Transverse colon (tissue), 4 donors: ENCODE data around the gene GLIPR1. TPM values are rescaled to one million over a fixed set of nuclear protein-coding genes. Genes with fewer than 3 reads are reported as not detected.

Experiments
- DNase-seq: peaks from one replicate; pipeline ENCODE4 v3.0.0-alpha.2; 2019
- H3K27ac ChIP-seq, 4 donors: fragments of 200-600 bp; sonication (generic); 2 replicates each; pipeline ENCODE4 v1.5.1; 2016 to 2018; ENCODE audit warnings: inconsistent platforms in 4 of 4
- H3K27me3 ChIP-seq: fragments of 200-600 bp; sonication (generic); 2 replicates; pipeline ENCODE4 v1.5.1; 2017; ENCODE audit warnings: inconsistent platforms
- H3K36me3 ChIP-seq, 4 donors: fragments of 200-600 bp; sonication (generic); 2 replicates each; pipeline ENCODE4 v1.5.1; 2017 to 2019; ENCODE audit warnings: inconsistent platforms in 4 of 4
- H3K4me1 ChIP-seq, 4 donors: fragments of 200-600 bp; sonication (generic); 2 replicates each; pipeline ENCODE4 v1.5.1; 2017 to 2020; ENCODE audit warnings: inconsistent platforms in 4 of 4
- H3K4me3 ChIP-seq, 4 donors: fragments of 200-600 bp; sonication (generic); 1 replicate in 1 of 4; 2 replicates in 3 of 4; pipeline versions ENCODE4 v1.5.1 to v1.6.1; 2017 to 2019; ENCODE audit warnings: inconsistent platforms in 4 of 4
- H3K9me3 ChIP-seq, 2 donors: fragments of 200-600 bp; sonication (generic); 2 replicates each; pipeline ENCODE4 v1.5.1; 2017 to 2019; ENCODE audit warnings: inconsistent platforms in 2 of 2
- EP300 ChIP-seq: sonication (generic); formaldehyde crosslinking; IDR thresholded peaks from one replicate; pipeline ENCODE4 v1.6.1; 2017; ENCODE audit warnings: antibody characterized with exemption, low read depth
- POLR2A ChIP-seq: fragments of 450-650 bp; IDR thresholded peaks from one replicate; pipeline ENCODE4 v1.6.1; 2016; ENCODE audit warnings: antibody characterized with exemption, mild to moderate bottlenecking, moderate library complexity
- POLR2AphosphoS5 ChIP-seq, 3 donors: sonication (generic); formaldehyde crosslinking; IDR thresholded peaks; one replicate each; pipeline ENCODE4 v1.6.1; 2016; ENCODE audit warnings: antibody characterized with exemption in 3 of 3
- WGBS, 2 donors: methylation state at CpG; one replicate each; pipeline ENCODE4 v1.1.5; 2018; ENCODE audit warnings: low coverage in 1 of 2; 5-methylcytosine and 5-hydroxymethylcytosine counted together
- in situ Hi-C, 4 donors: fragments of 200-750 bp; cut with MboI; loops; one replicate each; pipeline versions ENCODE4 v1.15.0 to v1.15.1; 2017; ENCODE audit warnings: low sequenced_read_pairs in 3 of 4, low pct_ligation_motif_present in 1 of 4, low pct_unique_long_range_greater_than_20kb in 1 of 4
- intact Hi-C: fragments of 100-400 bp; cut with DNase I; formaldehyde crosslinking; loops from one replicate; pipeline ENCODE4 v1.15.1; 2023; ENCODE audit warnings: low total_unique reads
- total RNA-seq, 4 donors: library from RNA; depleted of rRNA; stranded (reverse); fragments of >200 nt; gene quantifications; one replicate each; pipeline ENCODE4 v1.1.0, GENCODE V29; 2016
- TF ChIP-seq, protein P1 (sequence below), 5 experiments: fragments of 200-600 bp in 3 of 5; fragments of 450-650 bp in 2 of 5; sonication (generic) in 3 of 5; IDR thresholded peaks; 1 replicate in 2 of 5; 2 replicates in 3 of 5; pipeline ENCODE4 v1.5.1; 2016 to 2017; ENCODE audit warnings: antibody characterized with exemption in 5 of 5, inconsistent platforms in 3 of 5, mild to moderate bottlenecking in 2 of 5, moderate library complexity in 1 of 5

GLIPR1 gene
- total RNA-seq, 4 donors from 2014 or later = 3.3 to 10.6 (median 3.6) TPM

DNA sequence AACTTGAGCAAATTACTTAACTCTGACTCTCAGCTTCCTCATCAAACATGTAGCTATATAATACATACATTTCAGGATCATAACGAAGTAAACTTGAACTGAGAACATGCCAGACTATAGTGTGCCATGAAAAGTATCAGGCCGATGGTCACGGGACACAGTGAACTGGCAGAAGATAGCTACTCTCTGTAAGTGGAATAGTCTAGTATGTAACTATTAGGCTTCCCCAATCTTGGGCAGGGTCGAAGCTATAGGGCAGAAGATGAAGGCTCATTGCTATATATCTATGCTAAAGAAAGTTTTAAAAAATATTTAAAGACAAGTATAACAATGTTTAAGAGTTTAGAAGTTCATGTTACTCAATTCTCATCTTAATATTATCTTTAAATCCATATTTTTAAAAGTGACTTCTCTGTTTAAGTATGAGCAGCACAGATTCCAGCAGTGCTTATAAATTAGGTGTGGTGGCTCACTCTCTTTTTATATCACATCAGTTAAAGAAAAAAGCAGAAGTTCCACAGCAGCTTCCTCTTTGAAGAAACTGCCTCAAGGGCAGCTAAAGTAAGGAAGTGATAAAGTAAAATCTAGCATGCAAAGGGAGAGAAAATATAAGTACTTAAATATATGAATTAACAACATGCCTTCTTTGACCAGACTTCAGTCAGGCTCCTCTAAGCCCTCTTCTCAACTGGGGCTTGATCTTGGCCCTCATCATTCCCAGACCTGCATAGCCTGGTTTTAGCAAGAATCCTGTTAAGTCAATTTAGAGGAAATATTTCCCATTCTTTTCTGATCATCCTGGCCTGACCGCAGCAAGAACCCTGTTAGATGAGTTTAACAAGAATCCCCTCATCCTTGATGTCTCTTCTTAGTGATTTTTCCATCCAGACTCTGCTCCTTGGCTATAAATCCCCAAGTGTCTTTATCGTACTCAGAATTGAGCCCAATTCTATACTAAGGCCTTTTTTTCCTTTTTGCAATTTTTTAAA is 8.4 kb upstream of the GLIPR1 start:
- intact Hi-C loops (no loop called here), in situ Hi-C loops (no loop called here)
- TF ChIP-seq EP300 (no peak), POLR2A (no peak), POLR2AphosphoS5 (IDR thresholded peaks at IDR 0.05) (no peak)
- TF ChIP-seq, protein P1, sequence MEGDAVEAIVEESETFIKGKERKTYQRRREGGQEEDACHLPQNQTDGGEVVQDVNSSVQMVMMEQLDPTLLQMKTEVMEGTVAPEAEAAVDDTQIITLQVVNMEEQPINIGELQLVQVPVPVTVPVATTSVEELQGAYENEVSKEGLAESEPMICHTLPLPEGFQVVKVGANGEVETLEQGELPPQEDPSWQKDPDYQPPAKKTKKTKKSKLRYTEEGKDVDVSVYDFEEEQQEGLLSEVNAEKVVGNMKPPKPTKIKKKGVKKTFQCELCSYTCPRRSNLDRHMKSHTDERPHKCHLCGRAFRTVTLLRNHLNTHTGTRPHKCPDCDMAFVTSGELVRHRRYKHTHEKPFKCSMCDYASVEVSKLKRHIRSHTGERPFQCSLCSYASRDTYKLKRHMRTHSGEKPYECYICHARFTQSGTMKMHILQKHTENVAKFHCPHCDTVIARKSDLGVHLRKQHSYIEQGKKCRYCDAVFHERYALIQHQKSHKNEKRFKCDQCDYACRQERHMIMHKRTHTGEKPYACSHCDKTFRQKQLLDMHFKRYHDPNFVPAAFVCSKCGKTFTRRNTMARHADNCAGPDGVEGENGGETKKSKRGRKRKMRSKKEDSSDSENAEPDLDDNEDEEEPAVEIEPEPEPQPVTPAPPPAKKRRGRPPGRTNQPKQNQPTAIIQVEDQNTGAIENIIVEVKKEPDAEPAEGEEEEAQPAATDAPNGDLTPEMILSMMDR (IDR thresholded peaks at IDR 0.05) = no peak
- Histone ChIP-seq H3K36me3 (no peaks in the 10 kb centered on the region), H3K4me3 (no peak overlapping the region), H3K27me3 (no peaks in the 10 kb centered on the region), H3K27ac (no peak overlapping the region), H3K4me1 (no peaks in the 10 kb centered on the region), H3K9me3 (no peaks in the 10 kb centered on the region)
- no peak for DNase-seq
- 76 to 87% methylated on average over 4 to 6 of the region's 6 CpGs for WGBS, 2 donors

DNA sequence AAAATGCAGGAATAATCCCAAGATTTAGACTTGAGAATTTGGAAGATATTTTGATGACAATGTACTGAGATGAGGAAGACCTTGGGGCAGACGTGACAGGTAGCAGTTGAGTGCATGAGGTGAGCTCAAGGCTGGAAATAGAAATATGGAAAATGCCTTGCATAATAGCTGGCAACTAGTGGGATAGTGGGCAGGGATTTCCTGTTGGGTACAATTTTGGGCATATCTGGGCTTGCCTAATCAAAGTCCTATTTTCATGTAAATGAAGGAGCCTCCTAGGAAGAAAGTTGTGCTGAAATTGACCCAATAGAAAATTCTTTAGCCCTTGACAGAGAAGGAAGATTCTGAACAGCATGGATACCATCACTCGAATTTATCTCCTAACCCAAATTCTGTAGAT is 6.4 kb upstream of the GLIPR1 start:
- intact Hi-C loops = no loop called here
- TF ChIP-seq EP300 (no peak), POLR2A (no peak), POLR2AphosphoS5 (IDR thresholded peaks at IDR 0.05) (no peak)
- TF ChIP-seq, protein P1 (IDR thresholded peaks at IDR 0.05) = no peak
- Histone ChIP-seq H3K36me3 (no peaks in the 10 kb centered on the region), H3K4me1 (no peaks in the 10 kb centered on the region), H3K27ac (no peak overlapping the region), H3K4me3 (no peak overlapping the region), H3K27me3 (no peaks in the 10 kb centered on the region), H3K9me3 (no peaks in the 10 kb centered on the region)
- WGBS, 2 donors = 78 to 86% methylated on average over 1 to 2 of the region's 2 CpGs
- in situ Hi-C loops = no loop called here
- DNase-seq = no peak

DNA sequence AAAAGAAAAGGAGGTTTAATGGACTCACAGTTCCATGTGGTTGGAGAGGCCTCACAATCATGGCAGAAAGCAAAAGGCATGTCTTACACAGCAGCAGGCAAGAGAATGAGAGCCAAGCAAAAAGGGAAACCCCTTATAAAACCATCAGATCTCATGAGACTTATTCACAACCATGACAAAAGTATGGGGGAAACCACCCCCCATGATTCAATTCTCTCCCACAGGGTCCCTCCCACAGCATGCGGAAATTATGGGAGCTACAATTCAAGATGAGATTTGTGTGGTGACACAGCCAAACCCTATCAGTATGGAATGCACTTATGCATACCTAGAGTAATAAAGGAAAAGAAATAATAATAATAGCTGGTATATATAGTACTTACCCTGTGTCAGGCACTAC is 4.5 kb upstream of the GLIPR1 start:
- intact Hi-C loops = no loop called here
- in situ Hi-C loops = no loop called here
- Histone ChIP-seq H3K4me1 (no peaks in the 10 kb centered on the region), H3K4me3 (no peak overlapping the region), H3K36me3 (no peaks in the 10 kb centered on the region), H3K9me3 (no peaks in the 10 kb centered on the region), H3K27me3 (no peaks in the 10 kb centered on the region), H3K27ac (no peak overlapping the region)
- no peak for DNase-seq
- WGBS, 2 donors = 83 to 90% methylated on average over 1 of the region's 1 CpG
- TF ChIP-seq POLR2A (no peak), EP300 (no peak), POLR2AphosphoS5 (IDR thresholded peaks at IDR 0.05) (no peak)
- TF ChIP-seq, protein P1 (IDR thresholded peaks at IDR 0.05) = no peak

DNA sequence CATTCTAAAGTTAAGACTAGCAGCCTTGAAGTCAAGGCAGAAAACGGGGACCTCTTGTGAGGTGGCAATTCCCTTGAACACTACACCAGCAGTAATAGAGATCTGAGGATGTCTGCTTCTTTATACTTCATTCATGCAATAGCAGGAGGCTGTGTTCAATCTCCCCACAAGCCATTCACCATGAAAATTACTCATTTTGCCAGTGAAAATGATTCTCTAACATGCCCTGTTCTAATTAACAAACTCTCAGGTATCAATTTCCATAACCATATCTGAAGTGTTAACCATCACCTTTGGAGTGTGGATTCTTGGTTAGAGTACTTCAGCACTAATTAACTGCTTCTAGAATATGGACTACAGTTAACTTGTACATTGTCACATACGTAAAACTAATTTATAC is 3.4 kb upstream of the GLIPR1 start:
- Histone ChIP-seq H3K27me3 (no peaks in the 10 kb centered on the region), H3K36me3 (no peaks in the 10 kb centered on the region), H3K4me3 (no peak overlapping the region), H3K27ac (no peak overlapping the region), H3K4me1 (peaks cover 0 to 6% (median 3%) of the 10 kb centered on the region in 4 donors), H3K9me3 (no peaks in the 10 kb centered on the region)
- intact Hi-C loops (no loop called here), in situ Hi-C loops (no loop called here)
- no peak for DNase-seq
- WGBS, 2 donors = 86 to 89% methylated on average over 1 to 2 of the region's 2 CpGs
- TF ChIP-seq POLR2AphosphoS5 (IDR thresholded peaks at IDR 0.05) (no peak), POLR2A (no peak), EP300 (no peak)
- TF ChIP-seq, protein P1 (IDR thresholded peaks at IDR 0.05) = no peak
